ENCODE data around the gene COPE.

GRCh38 chr19:18894254-18895037 is 24.7 kb downstream of the COPE start:
- TF ChIP-seq, protein P1, sequence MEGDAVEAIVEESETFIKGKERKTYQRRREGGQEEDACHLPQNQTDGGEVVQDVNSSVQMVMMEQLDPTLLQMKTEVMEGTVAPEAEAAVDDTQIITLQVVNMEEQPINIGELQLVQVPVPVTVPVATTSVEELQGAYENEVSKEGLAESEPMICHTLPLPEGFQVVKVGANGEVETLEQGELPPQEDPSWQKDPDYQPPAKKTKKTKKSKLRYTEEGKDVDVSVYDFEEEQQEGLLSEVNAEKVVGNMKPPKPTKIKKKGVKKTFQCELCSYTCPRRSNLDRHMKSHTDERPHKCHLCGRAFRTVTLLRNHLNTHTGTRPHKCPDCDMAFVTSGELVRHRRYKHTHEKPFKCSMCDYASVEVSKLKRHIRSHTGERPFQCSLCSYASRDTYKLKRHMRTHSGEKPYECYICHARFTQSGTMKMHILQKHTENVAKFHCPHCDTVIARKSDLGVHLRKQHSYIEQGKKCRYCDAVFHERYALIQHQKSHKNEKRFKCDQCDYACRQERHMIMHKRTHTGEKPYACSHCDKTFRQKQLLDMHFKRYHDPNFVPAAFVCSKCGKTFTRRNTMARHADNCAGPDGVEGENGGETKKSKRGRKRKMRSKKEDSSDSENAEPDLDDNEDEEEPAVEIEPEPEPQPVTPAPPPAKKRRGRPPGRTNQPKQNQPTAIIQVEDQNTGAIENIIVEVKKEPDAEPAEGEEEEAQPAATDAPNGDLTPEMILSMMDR (IDR thresholded peaks at IDR 0.05) = no peak
- TF ChIP-seq POLR2A (IDR thresholded peaks at IDR 0.05) (no peak), POLR2AphosphoS5 (IDR thresholded peaks at IDR 0.05) (no peak)
